HG03175 (cell line): ENCODE data around the gene RACGAP1.

Source experiments
- ATAC-seq: cut with Tn5 transposase; IDR thresholded peaks from one replicate; pipeline ENCODE4 v1.9.1; 2021; ENCODE audit warnings: mild to moderate bottlenecking, moderate library complexity; ENCODE audit not compliant: unreplicated experiment

The RACGAP1 gene

GRCh38 chr12:50056639-50056976, 31.3 kb upstream of the RACGAP1 start:
- no peak for ATAC-seq

- ATAC-seq: no peak
Observed at GRCh38 chr12:50055831-50056638, 30.7 kb upstream of the RACGAP1 start.

- no peak for ATAC-seq
Observed at GRCh38 chr12:50053583-50053982, 28.3 kb upstream of the RACGAP1 start.

- no peak for ATAC-seq
Observed at GRCh38 chr12:50052964-50053363, 27.7 kb upstream of the RACGAP1 start.

- no peak for ATAC-seq
Observed at GRCh38 chr12:50052544-50052943, 27.2 kb upstream of the RACGAP1 start.

- no peak for ATAC-seq
Observed at GRCh38 chr12:50051101-50051806, 26.0 kb upstream of the RACGAP1 start.

- ATAC-seq: no peak
Observed at GRCh38 chr12:50050410-50051098, 25.3 kb upstream of the RACGAP1 start.

- no peak for ATAC-seq
Observed at GRCh38 chr12:50050119-50050385, 24.8 kb upstream of the RACGAP1 start.

GRCh38 chr12:50049254-50050118, 24.2 kb upstream of the RACGAP1 start:
- no peak for ATAC-seq

GRCh38 chr12:50047693-50048250, 22.5 kb upstream of the RACGAP1 start:
- no peak for ATAC-seq

- no peak for ATAC-seq
Observed at GRCh38 chr12:50043854-50044253, 18.6 kb upstream of the RACGAP1 start.

GRCh38 chr12:50043308-50043707, 18.0 kb upstream of the RACGAP1 start:
- ATAC-seq: no peak

GRCh38 chr12:50042693-50043092, 17.4 kb upstream of the RACGAP1 start:
- ATAC-seq: no peak

- no peak for ATAC-seq
Observed at GRCh38 chr12:50041962-50042361, 16.7 kb upstream of the RACGAP1 start.

- no peak for ATAC-seq
Observed at GRCh38 chr12:50041062-50041860, 16.0 kb upstream of the RACGAP1 start.

- ATAC-seq: no peak
Observed at GRCh38 chr12:50040657-50041056, 15.4 kb upstream of the RACGAP1 start.

GRCh38 chr12:50039151-50039835, 14.0 kb upstream of the RACGAP1 start:
- no peak for ATAC-seq

GRCh38 chr12:50038336-50038735, 13.0 kb upstream of the RACGAP1 start:
- no peak for ATAC-seq

GRCh38 chr12:50032854-50033581, 7.7 kb upstream of the RACGAP1 start:
- no peak for ATAC-seq
